ENCODE results near the gene VAT1L. TPM values are rescaled to one million over a fixed set of nuclear protein-coding genes. Genes with fewer than 3 reads are reported as not detected.
A peak's percentile ranks its signal among the peaks of the same experiment; 100 is the strongest.

The VAT1L gene
- total RNA-seq, 1 donor from 2014 or later = 17.9 TPM

GRCh38 chr16:77895962-77896361, 107.6 kb downstream of the VAT1L start:
- no peak for DNase-seq
- H3K9me3 Mint-ChIP-seq (ENCODE audit: unreplicated experiment) = peaks cover 9% of the 10 kb centered on the region

GRCh38 chr16:77896415-77897128, 108.2 kb downstream of the VAT1L start:
- no peak for TF ChIP-seq CTCF (IDR thresholded peaks at IDR 0.05; ENCODE audit: partially characterized antibody, unreplicated experiment)
- H3K9me3 Mint-ChIP-seq (ENCODE audit: unreplicated experiment) = peaks cover 9% of the 10 kb centered on the region

More at GRCh38 chr16:77895962-77896361, 107.6 kb downstream of the VAT1L start:
- H3K27ac Mint-ChIP-seq (ENCODE audit: unreplicated experiment) = peak overlapping the region; percentile 76
- H3K4me3 Mint-ChIP-seq (ENCODE audit: unreplicated experiment) = no peak overlapping the region
- H3K27me3 Mint-ChIP-seq (ENCODE audit: unreplicated experiment) = peaks cover 8% of the 10 kb centered on the region
- no peak for TF ChIP-seq CTCF (IDR thresholded peaks at IDR 0.05; ENCODE audit: partially characterized antibody, unreplicated experiment)
- peaks cover 18% of the 10 kb centered on the region for H3K4me1 Mint-ChIP-seq (ENCODE audit: low read depth, unreplicated experiment)
- H3K36me3 Mint-ChIP-seq (ENCODE audit: unreplicated experiment) = peaks cover 4% of the 10 kb centered on the region

GRCh38 chr16:77897129-77897437, 108.7 kb downstream of the VAT1L start:
- Mint-ChIP-seq H3K9me3 (ENCODE audit: unreplicated experiment) (peaks cover 9% of the 10 kb centered on the region), H3K36me3 (ENCODE audit: unreplicated experiment) (peaks cover 4% of the 10 kb centered on the region), H3K27me3 (ENCODE audit: unreplicated experiment) (peaks cover 8% of the 10 kb centered on the region), H3K4me1 (ENCODE audit: low read depth, unreplicated experiment) (peaks cover 18% of the 10 kb centered on the region), H3K27ac (ENCODE audit: unreplicated experiment) (no peak overlapping the region), H3K4me3 (ENCODE audit: unreplicated experiment) (no peak overlapping the region)
- TF ChIP-seq CTCF (IDR thresholded peaks at IDR 0.05; ENCODE audit: partially characterized antibody, unreplicated experiment) = no peak
- no peak for DNase-seq

More at GRCh38 chr16:77896415-77897128, 108.2 kb downstream of the VAT1L start:
- Mint-ChIP-seq H3K4me1 (ENCODE audit: low read depth, unreplicated experiment) (peaks cover 18% of the 10 kb centered on the region), H3K4me3 (ENCODE audit: unreplicated experiment) (no peak overlapping the region), H3K27ac (ENCODE audit: unreplicated experiment) (peak overlapping the region; percentile 73), H3K36me3 (ENCODE audit: unreplicated experiment) (peaks cover 4% of the 10 kb centered on the region), H3K27me3 (ENCODE audit: unreplicated experiment) (peaks cover 8% of the 10 kb centered on the region)
- DNase-seq = peak; percentile 58

- Mint-ChIP-seq H3K4me3 (ENCODE audit: unreplicated experiment) (no peak overlapping the region), H3K27ac (ENCODE audit: unreplicated experiment) (no peak overlapping the region), H3K9me3 (ENCODE audit: unreplicated experiment) (peaks cover 9% of the 10 kb centered on the region), H3K4me1 (ENCODE audit: low read depth, unreplicated experiment) (peaks cover 18% of the 10 kb centered on the region), H3K27me3 (ENCODE audit: unreplicated experiment) (peaks cover 8% of the 10 kb centered on the region), H3K36me3 (ENCODE audit: unreplicated experiment) (peaks cover 4% of the 10 kb centered on the region)
- DNase-seq = no peak
- TF ChIP-seq CTCF (IDR thresholded peaks at IDR 0.05; ENCODE audit: partially characterized antibody, unreplicated experiment) = no peak
Measured at GRCh38 chr16:77897831-77898605, 109.7 kb downstream of the VAT1L start.

Data from glutamatergic neuron (in vitro differentiated cells).